Measurements from ENCODE around the gene ZNF879. TPM values are rescaled to one million over a fixed set of nuclear protein-coding genes. Genes with fewer than 3 reads are reported as not detected.

The ZNF879 gene
- total RNA-seq, 4 donors from 2014 or later: 2.1 to 8.0 (median 4.6) TPM

GRCh38 chr5:179061025-179061424 lies 37.4 kb downstream of the ZNF879 start:
- H3K4me3 ChIP-seq: peak overlapping the region; percentile 59 to 84 (median 71)
- no peak for TF ChIP-seq POLR2A (IDR thresholded peaks at IDR 0.05)
- TF ChIP-seq, protein P1, sequence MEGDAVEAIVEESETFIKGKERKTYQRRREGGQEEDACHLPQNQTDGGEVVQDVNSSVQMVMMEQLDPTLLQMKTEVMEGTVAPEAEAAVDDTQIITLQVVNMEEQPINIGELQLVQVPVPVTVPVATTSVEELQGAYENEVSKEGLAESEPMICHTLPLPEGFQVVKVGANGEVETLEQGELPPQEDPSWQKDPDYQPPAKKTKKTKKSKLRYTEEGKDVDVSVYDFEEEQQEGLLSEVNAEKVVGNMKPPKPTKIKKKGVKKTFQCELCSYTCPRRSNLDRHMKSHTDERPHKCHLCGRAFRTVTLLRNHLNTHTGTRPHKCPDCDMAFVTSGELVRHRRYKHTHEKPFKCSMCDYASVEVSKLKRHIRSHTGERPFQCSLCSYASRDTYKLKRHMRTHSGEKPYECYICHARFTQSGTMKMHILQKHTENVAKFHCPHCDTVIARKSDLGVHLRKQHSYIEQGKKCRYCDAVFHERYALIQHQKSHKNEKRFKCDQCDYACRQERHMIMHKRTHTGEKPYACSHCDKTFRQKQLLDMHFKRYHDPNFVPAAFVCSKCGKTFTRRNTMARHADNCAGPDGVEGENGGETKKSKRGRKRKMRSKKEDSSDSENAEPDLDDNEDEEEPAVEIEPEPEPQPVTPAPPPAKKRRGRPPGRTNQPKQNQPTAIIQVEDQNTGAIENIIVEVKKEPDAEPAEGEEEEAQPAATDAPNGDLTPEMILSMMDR (IDR thresholded peaks at IDR 0.05): no peak
- no peak for DNase-seq
- H3K27me3 ChIP-seq: no peaks in the 10 kb centered on the region
- H3K36me3 ChIP-seq: peaks cover 0 to 42% (median 0%) of the 10 kb centered on the region in 3 donors
- H3K4me1 ChIP-seq: peaks cover 9 to 18% (median 10%) of the 10 kb centered on the region in 3 donors
- peaks cover 0 to 17% (median 9%) of the 10 kb centered on the region in 3 donors for H3K9me3 ChIP-seq
- peak overlapping the region in 2 of 4 donors; percentile 72 to 84 for H3K27ac ChIP-seq
- WGBS, 2 donors: 73% methylated on average over 10 of the region's 19 CpGs; no CpG with 5 or more reads in 1 of the 2 donors
- intact Hi-C loops (cut with DNase I): no loop called here

GRCh38 chr5:179065703-179066102 lies 42.1 kb downstream of the ZNF879 start:
- no peak for TF ChIP-seq POLR2A (IDR thresholded peaks at IDR 0.05)
- TF ChIP-seq, protein P1 (IDR thresholded peaks at IDR 0.05): no peak
- intact Hi-C loops (cut with DNase I): no loop called here
- H3K4me1 ChIP-seq: peaks cover 7 to 11% (median 9%) of the 10 kb centered on the region in 3 donors
- peaks cover 0 to 64% (median 48%) of the 10 kb centered on the region in 3 donors for H3K9me3 ChIP-seq
- H3K36me3 ChIP-seq: peaks cover 0 to 87% (median 0%) of the 10 kb centered on the region in 3 donors
- no peak for DNase-seq
- no peak overlapping the region for H3K4me3 ChIP-seq
- WGBS, 2 donors: 95 to 98% methylated on average over 5 to 6 of the region's 6 CpGs
- no peaks in the 10 kb centered on the region for H3K27me3 ChIP-seq
- H3K27ac ChIP-seq: no peak overlapping the region

DNA sequence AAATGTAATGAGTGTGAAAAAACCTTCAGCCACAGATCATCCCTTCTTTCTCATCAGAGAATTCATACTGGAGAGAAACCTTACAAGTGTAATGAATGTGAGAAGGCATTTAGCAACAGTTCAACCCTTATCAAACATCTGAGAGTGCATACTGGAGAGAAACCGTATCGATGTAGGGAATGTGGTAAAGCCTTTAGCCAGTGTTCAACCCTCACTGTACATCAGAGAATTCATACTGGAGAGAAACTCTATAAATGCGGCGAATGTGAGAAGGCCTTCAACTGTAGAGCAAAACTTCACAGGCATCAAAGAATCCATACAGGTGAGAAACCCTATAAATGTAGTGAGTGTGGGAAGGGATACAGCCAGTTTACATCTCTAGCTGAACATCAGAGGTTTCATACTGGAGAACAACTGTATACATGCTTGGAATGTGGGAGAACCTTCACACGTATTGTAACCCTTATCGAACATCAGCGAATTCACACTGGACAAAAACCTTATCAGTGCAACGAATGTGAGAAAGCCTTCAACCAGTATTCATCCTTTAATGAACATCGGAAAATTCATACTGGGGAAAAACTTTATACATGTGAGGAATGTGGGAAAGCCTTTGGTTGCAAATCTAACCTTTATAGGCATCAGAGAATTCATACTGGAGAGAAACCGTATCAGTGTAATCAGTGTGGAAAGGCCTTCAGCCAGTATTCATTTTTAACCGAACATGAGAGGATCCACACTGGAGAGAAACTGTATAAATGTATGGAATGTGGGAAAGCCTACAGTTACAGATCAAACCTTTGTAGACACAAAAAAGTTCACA lies 55.8 kb downstream of the ZNF879 start:
- Histone ChIP-seq H3K4me1 (no peaks in the 10 kb centered on the region), H3K27me3 (no peaks in the 10 kb centered on the region), H3K4me3 (peak overlapping the region in 1 of 4 donors; percentile 9), H3K27ac (no peak overlapping the region), H3K9me3 (peaks cover 5 to 100% (median 96%) of the 10 kb centered on the region in 3 donors), H3K36me3 (peaks cover 24 to 64% (median 24%) of the 10 kb centered on the region in 3 donors)
- intact Hi-C loops (cut with DNase I): no loop called here
- TF ChIP-seq, protein P1 (IDR thresholded peaks at IDR 0.05): no peak
- TF ChIP-seq POLR2A (IDR thresholded peaks at IDR 0.05): no peak
- no peak for DNase-seq
- 92 to 97% methylated on average over 11 of the region's 11 CpGs for WGBS, 2 donors

- no peak overlapping the region for H3K27ac ChIP-seq
- peaks cover 24 to 51% (median 24%) of the 10 kb centered on the region in 3 donors for H3K36me3 ChIP-seq
- 90 to 91% methylated on average over 4 of the region's 4 CpGs for WGBS, 2 donors
- H3K27me3 ChIP-seq: no peaks in the 10 kb centered on the region
- DNase-seq: no peak
- H3K4me3 ChIP-seq: no peak overlapping the region
- peaks cover 5 to 100% (median 96%) of the 10 kb centered on the region in 3 donors for H3K9me3 ChIP-seq
- TF ChIP-seq, protein P1 (IDR thresholded peaks at IDR 0.05): no peak
- no peak for TF ChIP-seq POLR2A (IDR thresholded peaks at IDR 0.05)
- intact Hi-C loops (cut with DNase I): no loop called here
- no peaks in the 10 kb centered on the region for H3K4me1 ChIP-seq
Observed at GRCh38 chr5:179080724-179081123, 57.1 kb downstream of the ZNF879 start.

Other genes with a start within 250 kb of the ZNF879 start
- gene ZNF354B, start 163.9 kb upstream of the ZNF879 start, total RNA-seq: 10 to 100 TPM in 1 of 4 donors, 1 to 10 TPM in 3; 6.0 to 19.3 (median 8.6) TPM
- 1 to 10 TPM in 2 of 4 donors, under 1 TPM in 2; 0.35 to 1.5 (median 1.0) TPM for gene ZFP2, start 127.9 kb upstream of the ZNF879 start, total RNA-seq
- gene ZNF454, start 82.6 kb upstream of the ZNF879 start, total RNA-seq: 1 to 10 TPM in 2 of 4 donors, under 1 TPM in 1, not detected in 1; 0.40 to 1.5 (median 1.4) TPM
- not detected for gene GRM6, start 28.5 kb upstream of the ZNF879 start, total RNA-seq
- gene ZNF354C, start 36.6 kb downstream of the ZNF879 start, total RNA-seq: 1 to 10 TPM in 3 of 4 donors, under 1 TPM in 1; 0.80 to 4.8 (median 2.4) TPM

Data from esophagus squamous epithelium (tissue), 5 donors.